ENCODE measurements around the gene CFAP97.
A peak's percentile ranks its signal among the peaks of the same experiment; 100 is the strongest.
"Not testable (repeated sequence)": the region's sequence is repeated elsewhere in the genome, so short reads cannot be mapped to it uniquely, and the experiment has no call there.

The CFAP97 gene

GRCh38 chr4:185203486-185204237, at the start of gene CFAP97:
CFAP97 (minus strand) TSS chr4:185204000; CDS start chr4:185191196, 12,804 bp downstream.
- H3K9me3 Mint-ChIP-seq: no peaks in the 10 kb centered on the region
- no peaks in the 10 kb centered on the region for H3K27me3 Mint-ChIP-seq
- peaks cover 48% of the 10 kb centered on the region for H3K4me1 Mint-ChIP-seq
- peaks cover 6% of the 10 kb centered on the region for H3K36me3 Mint-ChIP-seq (ENCODE audit: insufficient read depth)
- peak within 1 kb of the TSS; percentile 90 for H3K4me3 Mint-ChIP-seq
- H3K27ac Mint-ChIP-seq (ENCODE audit: low read depth): peak within 1 kb of the TSS; percentile 96
- peak; percentile 61 to 79 for DNase-seq (ENCODE audit: low spot score in 2 of 2)
- ATAC-seq (replicated peaks; ENCODE audit: extremely low read depth, poor library complexity, severe bottlenecking): peak; percentile 85

GRCh38 chr4:185249105-185249504, 45.3 kb upstream of the CFAP97 start:
- Mint-ChIP-seq H3K9me3 (no peaks in the 10 kb centered on the region), H3K4me3 (no peak overlapping the region), H3K36me3 (ENCODE audit: insufficient read depth) (peaks cover 5% of the 10 kb centered on the region), H3K4me1 (peaks cover 15% of the 10 kb centered on the region), H3K27ac (ENCODE audit: low read depth) (no peak overlapping the region), H3K27me3 (no peaks in the 10 kb centered on the region)
- no peak for ATAC-seq (replicated peaks; ENCODE audit: extremely low read depth, poor library complexity, severe bottlenecking)
- no peak for DNase-seq (ENCODE audit: low spot score in 2 of 2)

- H3K4me1 Mint-ChIP-seq: peaks cover 14% of the 10 kb centered on the region
- no peak overlapping the region for H3K4me3 Mint-ChIP-seq
- no peaks in the 10 kb centered on the region for H3K9me3 Mint-ChIP-seq
- no peak overlapping the region for H3K27ac Mint-ChIP-seq (ENCODE audit: low read depth)
- H3K27me3 Mint-ChIP-seq: no peaks in the 10 kb centered on the region
- H3K36me3 Mint-ChIP-seq (ENCODE audit: insufficient read depth): peaks cover 5% of the 10 kb centered on the region
- ATAC-seq (replicated peaks; ENCODE audit: extremely low read depth, poor library complexity, severe bottlenecking) (no peak), DNase-seq (ENCODE audit: low spot score in 2 of 2) (no peak)
Measured at GRCh38 chr4:185248393-185249039, 44.7 kb upstream of the CFAP97 start.

GRCh38 chr4:185247151-185247550, 43.4 kb upstream of the CFAP97 start:
- DNase-seq (ENCODE audit: low spot score in 2 of 2) (no peak), ATAC-seq (replicated peaks; ENCODE audit: extremely low read depth, poor library complexity, severe bottlenecking) (no peak)
- no peaks in the 10 kb centered on the region for H3K9me3 Mint-ChIP-seq
- no peak overlapping the region for H3K4me3 Mint-ChIP-seq
- H3K4me1 Mint-ChIP-seq: peaks cover 14% of the 10 kb centered on the region
- no peak overlapping the region for H3K27ac Mint-ChIP-seq (ENCODE audit: low read depth)
- no peaks in the 10 kb centered on the region for H3K27me3 Mint-ChIP-seq
- peaks cover 5% of the 10 kb centered on the region for H3K36me3 Mint-ChIP-seq (ENCODE audit: insufficient read depth)

- ATAC-seq (replicated peaks; ENCODE audit: extremely low read depth, poor library complexity, severe bottlenecking) (no peak), DNase-seq (ENCODE audit: low spot score in 2 of 2) (no peak)
- no peak overlapping the region for H3K4me3 Mint-ChIP-seq
- H3K27ac Mint-ChIP-seq (ENCODE audit: low read depth): no peak overlapping the region
- H3K4me1 Mint-ChIP-seq: peaks cover 9% of the 10 kb centered on the region
- H3K27me3 Mint-ChIP-seq: no peaks in the 10 kb centered on the region
- peaks cover 5% of the 10 kb centered on the region for H3K36me3 Mint-ChIP-seq (ENCODE audit: insufficient read depth)
- no peaks in the 10 kb centered on the region for H3K9me3 Mint-ChIP-seq
Measured at GRCh38 chr4:185246453-185246852, 42.7 kb upstream of the CFAP97 start.

- no peak for DNase-seq (ENCODE audit: low spot score in 2 of 2)
- Mint-ChIP-seq H3K4me1 (no peaks in the 10 kb centered on the region), H3K4me3 (no peak overlapping the region), H3K36me3 (ENCODE audit: insufficient read depth) (peaks cover 5% of the 10 kb centered on the region), H3K27me3 (no peaks in the 10 kb centered on the region), H3K9me3 (no peaks in the 10 kb centered on the region), H3K27ac (ENCODE audit: low read depth) (no peak overlapping the region)
- ATAC-seq (replicated peaks; ENCODE audit: extremely low read depth, poor library complexity, severe bottlenecking): no peak
Measured at GRCh38 chr4:185244763-185245162, 41.0 kb upstream of the CFAP97 start.

GRCh38 chr4:185243879-185244278, 40.1 kb upstream of the CFAP97 start:
- no peak for DNase-seq (ENCODE audit: low spot score in 2 of 2)
- H3K27ac Mint-ChIP-seq (ENCODE audit: low read depth): no peak overlapping the region
- no peak for ATAC-seq (replicated peaks; ENCODE audit: extremely low read depth, poor library complexity, severe bottlenecking)
- no peak overlapping the region for H3K4me3 Mint-ChIP-seq
- H3K4me1 Mint-ChIP-seq: no peaks in the 10 kb centered on the region
- H3K36me3 Mint-ChIP-seq (ENCODE audit: insufficient read depth): peaks cover 5% of the 10 kb centered on the region
- H3K27me3 Mint-ChIP-seq: no peaks in the 10 kb centered on the region
- no peaks in the 10 kb centered on the region for H3K9me3 Mint-ChIP-seq

GRCh38 chr4:185242749-185243533, 39.1 kb upstream of the CFAP97 start:
- Mint-ChIP-seq H3K36me3 (ENCODE audit: insufficient read depth) (peaks cover 5% of the 10 kb centered on the region), H3K27me3 (no peaks in the 10 kb centered on the region), H3K9me3 (no peaks in the 10 kb centered on the region), H3K4me3 (no peak overlapping the region), H3K4me1 (peaks cover 4% of the 10 kb centered on the region), H3K27ac (ENCODE audit: low read depth) (no peak overlapping the region)
- no peak for ATAC-seq (replicated peaks; ENCODE audit: extremely low read depth, poor library complexity, severe bottlenecking)
- no peak for DNase-seq (ENCODE audit: low spot score in 2 of 2)

- not testable (repeated sequence) for H3K27me3 Mint-ChIP-seq; ATAC-seq (replicated peaks; ENCODE audit: extremely low read depth, poor library complexity, severe bottlenecking); H3K36me3 Mint-ChIP-seq (ENCODE audit: insufficient read depth); H3K9me3 Mint-ChIP-seq; DNase-seq (ENCODE audit: low spot score in 2 of 2); H3K27ac Mint-ChIP-seq (ENCODE audit: low read depth); H3K4me3 Mint-ChIP-seq
- H3K4me1 Mint-ChIP-seq: peaks cover 17% of the 10 kb centered on the region
Measured at GRCh38 chr4:185240486-185240885, 36.7 kb upstream of the CFAP97 start.

- DNase-seq (ENCODE audit: low spot score in 2 of 2) (no peak), ATAC-seq (replicated peaks; ENCODE audit: extremely low read depth, poor library complexity, severe bottlenecking) (no peak)
- Mint-ChIP-seq H3K9me3 (no peaks in the 10 kb centered on the region), H3K27me3 (no peaks in the 10 kb centered on the region), H3K36me3 (ENCODE audit: insufficient read depth) (no peaks in the 10 kb centered on the region), H3K4me1 (peaks cover 17% of the 10 kb centered on the region), H3K4me3 (no peak overlapping the region), H3K27ac (ENCODE audit: low read depth) (no peak overlapping the region)
Measured at GRCh38 chr4:185238750-185239149, 35.0 kb upstream of the CFAP97 start.

- DNase-seq (ENCODE audit: low spot score in 2 of 2) (no peak), ATAC-seq (replicated peaks; ENCODE audit: extremely low read depth, poor library complexity, severe bottlenecking) (no peak)
- Mint-ChIP-seq H3K36me3 (ENCODE audit: insufficient read depth) (no peaks in the 10 kb centered on the region), H3K4me3 (no peak overlapping the region), H3K9me3 (no peaks in the 10 kb centered on the region), H3K4me1 (peaks cover 17% of the 10 kb centered on the region), H3K27ac (ENCODE audit: low read depth) (no peak overlapping the region), H3K27me3 (no peaks in the 10 kb centered on the region)
Measured at GRCh38 chr4:185238215-185238681, 34.4 kb upstream of the CFAP97 start.

- no peak overlapping the region for H3K27ac Mint-ChIP-seq (ENCODE audit: low read depth)
- DNase-seq (ENCODE audit: low spot score in 2 of 2) (no peak), ATAC-seq (replicated peaks; ENCODE audit: extremely low read depth, poor library complexity, severe bottlenecking) (no peak)
- no peaks in the 10 kb centered on the region for H3K9me3 Mint-ChIP-seq
- no peaks in the 10 kb centered on the region for H3K36me3 Mint-ChIP-seq (ENCODE audit: insufficient read depth)
- no peaks in the 10 kb centered on the region for H3K27me3 Mint-ChIP-seq
- H3K4me3 Mint-ChIP-seq: no peak overlapping the region
- H3K4me1 Mint-ChIP-seq: peaks cover 21% of the 10 kb centered on the region
Measured at GRCh38 chr4:185237175-185237574, 33.4 kb upstream of the CFAP97 start.

All from central memory CD8-positive, alpha-beta T cell (primary cell).